ENCODE data around the gene NDFIP2. TPM values are rescaled to one million over a fixed set of nuclear protein-coding genes. Genes with fewer than 3 reads are reported as not detected.

The NDFIP2 gene
- total and polyA plus RNA-seq, 10 of the 15 experiments (the other 5 are each of a cell fraction or from before 2014, with no cell fraction given), result 17.9 to 57.2 (median 30.6) TPM

- TF ChIP-seq E4F1 (IDR thresholded peaks at IDR 0.05; ENCODE audit: borderline replicate concordance, partially characterized antibody) (no peak), YY1 (IDR thresholded peaks at IDR 0.05; ENCODE audit: low read depth, low read length) (no peak), FOXM1 (IDR thresholded peaks at IDR 0.05; ENCODE audit: low read depth, low read length) (no peak), ZNF592 (IDR thresholded peaks at IDR 0.05) (no peak), MTA3 (IDR thresholded peaks at IDR 0.05; ENCODE audit: borderline replicate concordance, low read length) (no peak)
These were observed 110.5 kb downstream of the NDFIP2 start (continued) for GRCh38 chr13:79591493-79591892.

- DNase-seq (ENCODE audit: low read depth, low spot score), result no peak
- no peaks in the 10 kb centered on the region for H3K79me2 ChIP-seq (ENCODE audit: control insufficient read depth, insufficient read depth, low read length)
- ATAC-seq, result no peak
- H3K9me3 ChIP-seq (replicated peaks; ENCODE audit: control insufficient read depth, insufficient read depth, low read length), result no peaks in the 10 kb centered on the region
- no peak overlapping the region for H3K9ac ChIP-seq (ENCODE audit: control insufficient read depth, insufficient read depth, low read length)
- no peak overlapping the region for H2AFZ ChIP-seq (ENCODE audit: control insufficient read depth, low read depth, low read length)
- in situ Hi-C loops (cut with MboI) (no loop called here), intact Hi-C loops (cut with micrococcal nuclease; ENCODE audit: unreplicated experiment) (no loop called here)
- H3K27ac ChIP-seq (ENCODE audit: control insufficient read depth, insufficient read depth), result no peak overlapping the region
- H3K36me3 ChIP-seq (ENCODE audit: control insufficient read depth in 2 of 2, insufficient read depth in 2 of 2, low read length in 1 of 2), result no peaks in the 10 kb centered on the region
- no TSS peak for BruUV-seq (replicated peaks)
- H3K4me3 ChIP-seq, result no peak overlapping the region
- RAD21 ChIA-PET (ENCODE audit: unreplicated experiment), result no interaction called here
- FAIRE-seq, result no peak
- SMC1A ChIA-PET (ENCODE audit: uncharacterized antibody, unreplicated experiment), result no interaction called here
- POLR2A ChIA-PET, result interaction anchor here (0.7 kb wide), 2 partner anchors 86 to 1579 kb away, joined by 3 read pairs; no protein-coding TSS in a partner anchor
- no peaks in the 10 kb centered on the region for H3K4me1 ChIP-seq (ENCODE audit: control insufficient read depth, insufficient read depth, low read length)
- CTCF ChIA-PET, result no interaction called here
- 15% methylated on average over 2 of the region's 2 CpGs for WGBS (ENCODE audit: insufficient coverage, insufficient replicate concordance, low lambda C conversion rate, missing lambda C conversion rate)
- H3K4me2 ChIP-seq (ENCODE audit: control insufficient read depth, insufficient read depth), result no peak overlapping the region
- H3K27me3 ChIP-seq (replicated peaks in 1 of 2; ENCODE audit: control insufficient read depth in 2 of 2, insufficient read depth in 2 of 2, low read length in 1 of 2), result no peaks in the 10 kb centered on the region
- H4K20me1 ChIP-seq (ENCODE audit: control insufficient read depth, insufficient read depth), result no peaks in the 10 kb centered on the region
- TF ChIP-seq RFX5 (IDR thresholded peaks at IDR 0.05; ENCODE audit: low read depth, low read length) (no peak), BCL11A (IDR thresholded peaks at IDR 0.05; ENCODE audit: low read depth, low read length) (no peak), NFIC (IDR thresholded peaks at IDR 0.05; ENCODE audit: low read depth, low read length) (no peak), MTA2 (IDR thresholded peaks at IDR 0.05; ENCODE audit: low read depth) (no peak), KAT2A (conservative IDR thresholded peaks at IDR 0.05; ENCODE audit: control insufficient read depth, low read depth, low read length) (no peak), SIN3A (IDR thresholded peaks at IDR 0.05; ENCODE audit: low read depth, low read length) (no peak), SMAD5 (IDR thresholded peaks at IDR 0.05; ENCODE audit: low read depth) (no peak), E4F1 (IDR thresholded peaks at IDR 0.05; ENCODE audit: borderline replicate concordance, partially characterized antibody) (no peak), YY1 (IDR thresholded peaks at IDR 0.05; ENCODE audit: low read depth, low read length) (no peak)
These were observed 112.2 kb downstream of the NDFIP2 start for GRCh38 chr13:79593121-79593520.
